ENCODE results near the gene GABRR2.

The GABRR2 gene

DNA sequence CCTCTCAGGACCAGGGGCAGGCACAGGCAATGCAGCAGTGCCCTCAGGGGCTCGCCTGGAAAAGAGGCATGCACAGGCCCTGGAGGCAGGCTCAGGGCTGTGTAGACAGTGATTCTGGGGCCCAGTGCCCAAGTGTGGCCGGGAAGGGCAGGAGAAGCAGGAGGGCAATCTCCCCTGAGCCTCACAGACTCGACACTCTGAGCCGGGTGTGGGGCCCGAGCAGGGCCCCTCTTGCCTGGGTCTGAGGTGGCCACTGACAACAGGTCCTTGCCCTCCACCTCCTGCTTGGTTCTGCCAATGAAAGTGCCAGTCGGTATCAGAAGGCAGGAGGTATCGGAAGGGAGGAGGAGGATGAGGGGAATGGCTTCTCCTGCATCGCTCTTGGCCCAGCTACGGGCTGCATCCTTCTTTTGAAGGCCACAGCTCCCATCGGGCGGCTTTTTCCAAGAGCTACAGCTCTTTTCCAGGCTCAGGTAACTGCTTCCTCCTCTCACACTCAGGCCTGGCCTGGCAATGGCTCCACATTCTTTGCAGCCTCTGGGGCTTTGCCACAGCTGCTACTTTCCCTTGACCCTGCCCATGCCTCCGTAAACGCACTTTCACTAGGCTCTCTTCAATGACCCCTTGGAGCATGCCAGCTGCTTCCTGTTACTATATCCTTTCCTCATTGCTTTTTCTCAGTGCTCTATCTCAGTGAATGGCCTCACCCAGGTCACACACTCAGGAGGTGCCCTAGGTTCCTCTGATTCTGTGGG, 24.5 kb downstream of the GABRR2 start:
- no peak for DNase-seq

DNA sequence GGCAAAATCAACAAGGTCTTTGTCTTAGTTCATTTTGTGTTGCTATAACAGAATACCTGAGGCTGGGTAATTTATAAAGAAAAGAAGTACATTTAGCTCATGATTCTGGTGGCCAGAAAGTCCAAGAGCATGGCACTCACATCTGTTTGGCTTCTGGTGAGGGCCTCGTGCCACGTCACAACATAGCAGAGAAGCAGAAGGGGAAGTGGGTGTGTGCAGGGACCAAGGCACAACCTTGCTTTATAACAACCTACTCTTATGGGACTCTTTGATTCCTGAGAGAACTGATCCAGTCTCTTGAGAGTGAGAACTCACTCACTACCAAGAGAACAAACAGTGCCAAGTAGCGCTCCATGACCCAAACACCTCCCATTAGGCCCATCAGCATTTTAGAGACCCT, 25.4 kb downstream of the GABRR2 start:
- no peak for DNase-seq

DNA sequence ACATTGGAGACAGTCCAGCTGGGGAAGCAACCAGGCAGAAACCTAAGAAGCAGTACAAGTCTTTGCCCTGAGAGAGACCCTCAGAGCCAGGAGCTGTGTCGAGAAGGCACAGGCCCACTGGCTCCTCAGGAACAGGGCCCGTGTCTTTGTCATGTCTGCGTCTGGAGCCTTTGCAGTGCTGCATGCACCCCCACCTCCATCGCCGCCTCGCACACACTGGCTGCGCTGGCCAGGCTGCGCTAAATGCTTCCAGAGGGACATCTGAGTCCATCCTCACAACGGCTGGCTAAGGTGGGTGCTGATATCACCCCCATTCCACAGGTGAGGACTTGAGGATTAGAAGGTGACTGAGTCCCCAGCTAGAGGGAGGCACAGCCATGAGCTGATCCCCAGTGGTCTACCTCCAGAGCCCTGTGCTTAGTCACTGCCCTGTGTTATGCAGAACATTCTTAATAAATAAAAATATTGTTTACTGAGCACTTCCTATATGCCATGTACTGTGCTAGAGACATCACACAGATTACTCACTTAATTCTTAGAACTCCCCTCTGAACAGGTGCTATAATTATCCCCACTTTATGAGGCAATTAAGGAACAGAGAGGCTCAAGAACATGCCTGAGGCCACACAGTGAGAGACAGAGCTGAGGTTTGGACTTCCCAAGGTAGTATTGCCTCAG, 27.6 kb downstream of the GABRR2 start:
- DNase-seq: no peak

DNA sequence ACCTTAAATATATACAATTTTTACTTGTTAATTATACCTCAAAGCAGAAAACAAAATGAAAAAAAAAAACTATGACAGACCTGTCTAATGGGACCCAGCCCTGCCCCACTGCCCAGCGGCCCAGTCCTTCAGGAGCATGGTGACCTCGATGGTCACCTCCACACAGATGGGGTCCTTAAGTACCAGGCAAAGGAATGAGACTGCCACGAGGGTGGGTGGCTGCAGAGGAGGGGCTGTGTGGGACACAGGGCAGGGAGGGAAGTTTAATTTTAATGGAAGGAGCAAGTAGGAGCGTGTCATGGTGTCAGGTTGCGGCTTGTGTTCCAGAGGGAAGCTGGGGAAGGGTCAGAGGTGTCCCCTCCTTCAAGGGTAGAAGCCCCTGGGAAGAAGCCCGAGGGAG, 28.6 kb downstream of the GABRR2 start:
- DNase-seq: no peak

DNA sequence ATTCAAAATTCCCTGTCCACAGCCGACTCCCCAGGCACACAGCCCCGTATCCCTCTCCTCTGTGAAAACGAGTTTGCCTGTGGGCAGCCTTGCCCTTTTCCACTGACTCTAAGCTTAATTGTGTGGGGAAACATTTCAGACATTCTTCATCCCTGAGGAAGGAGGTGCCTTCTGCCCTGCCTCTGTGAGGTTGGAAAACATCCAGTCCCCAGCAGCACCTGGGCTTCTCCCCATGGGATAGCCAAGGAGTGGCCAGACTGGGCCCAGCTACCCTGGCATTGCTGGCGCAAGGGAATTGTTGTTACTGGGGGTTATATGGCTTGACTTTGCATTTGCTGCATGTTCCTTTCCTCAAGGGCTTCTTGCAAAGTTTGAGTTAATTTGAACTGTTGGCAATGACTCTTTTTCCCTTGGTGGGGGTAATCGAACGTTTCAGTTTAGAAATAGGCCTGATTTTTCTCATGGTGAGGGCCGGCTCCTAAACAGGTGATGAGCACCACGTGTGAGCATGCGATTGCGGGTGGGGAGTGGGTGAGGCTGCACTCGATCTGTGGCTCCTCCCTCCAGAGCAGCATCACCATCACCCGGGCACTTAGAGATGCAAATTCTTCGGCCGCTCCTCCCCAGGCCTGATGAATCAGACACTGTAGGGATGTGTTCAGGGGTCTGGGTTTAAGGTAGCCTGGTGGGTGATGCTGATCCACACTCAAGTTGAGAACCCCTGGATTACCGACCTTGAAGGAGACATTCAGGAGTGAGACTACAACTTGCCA, 29.9 kb downstream of the GABRR2 start:
- DNase-seq: no peak

DNA sequence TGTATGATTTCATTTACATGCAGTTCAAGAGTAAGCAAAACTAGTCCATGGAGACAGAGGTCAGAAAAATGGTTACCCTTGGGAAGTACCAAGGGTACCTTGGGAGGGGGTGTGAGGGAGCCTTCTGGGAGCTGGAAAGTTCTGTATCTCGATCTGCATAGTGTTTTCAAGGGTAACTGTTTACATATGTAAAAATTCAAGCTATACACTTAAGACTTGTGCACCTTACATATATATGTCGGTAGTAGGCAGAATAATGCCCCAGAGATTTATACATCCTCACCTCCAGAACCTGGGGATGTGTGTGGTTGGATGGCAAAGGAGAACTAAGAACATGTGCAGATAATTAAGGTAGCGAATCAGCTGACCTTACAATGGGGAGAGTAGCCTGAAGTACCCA, 31.0 kb downstream of the GABRR2 start:
- no peak for DNase-seq

DNA sequence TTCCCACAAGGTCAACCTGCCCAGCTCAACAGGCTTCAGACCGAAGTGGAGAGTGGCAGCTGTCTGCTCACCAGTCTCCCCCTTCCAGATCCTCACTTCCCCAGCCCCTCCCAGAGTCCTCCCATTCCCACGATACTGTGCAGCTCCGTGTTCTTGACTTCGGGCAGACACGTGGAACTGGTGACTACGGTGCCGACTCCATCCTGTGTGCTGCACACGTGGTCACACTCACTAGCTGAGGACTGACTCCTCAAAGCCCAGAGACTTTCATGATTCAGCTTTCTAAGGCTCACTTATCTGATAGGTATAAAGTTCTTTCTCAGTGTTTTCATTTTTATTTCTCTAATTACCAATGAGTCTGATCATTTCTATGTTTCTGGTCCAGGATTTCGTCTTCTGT, 32.4 kb downstream of the GABRR2 start:
- no peak for DNase-seq

DNA sequence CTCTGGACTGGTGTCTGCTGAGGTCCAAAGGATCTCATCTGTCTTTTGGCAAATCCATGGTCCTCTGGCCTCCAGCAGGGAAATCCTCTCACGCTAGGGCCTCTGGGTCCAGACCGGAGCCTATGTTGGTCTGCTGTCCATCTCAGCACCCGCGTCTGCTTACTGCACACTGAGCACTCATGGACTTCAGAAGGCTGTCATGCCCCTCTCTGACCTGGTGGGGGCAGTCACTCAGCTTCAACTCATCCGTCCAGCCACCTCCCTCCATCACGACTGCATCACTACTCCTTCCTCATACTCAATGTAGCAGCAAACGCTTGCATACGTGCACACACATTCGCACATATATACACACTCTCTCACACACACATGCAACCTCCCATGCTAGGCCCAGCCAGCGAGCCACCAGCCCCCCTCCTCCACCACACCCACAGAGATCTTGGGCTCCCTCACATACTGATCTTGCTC, 33.3 kb downstream of the GABRR2 start:
- peak; percentile 74 for DNase-seq

DNA sequence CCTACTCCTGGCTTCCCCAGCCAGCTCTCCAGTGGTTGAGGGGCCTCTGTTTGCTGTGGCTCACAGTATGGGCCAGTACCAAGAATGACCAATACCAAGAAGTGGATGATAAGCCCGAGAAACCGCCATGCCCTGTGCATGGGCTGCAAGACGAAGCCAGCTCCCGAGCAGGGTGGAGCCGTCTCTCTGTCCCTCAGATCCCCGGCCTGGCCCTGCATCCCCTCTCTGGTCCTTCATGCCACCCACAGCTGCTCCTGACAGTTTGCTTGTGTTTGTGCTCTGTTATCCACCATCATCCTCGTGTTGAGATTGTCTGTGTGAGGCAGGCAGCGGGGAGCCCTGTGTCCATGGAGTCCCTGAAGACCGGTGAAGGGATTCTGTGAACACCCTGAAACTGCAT, 36.1 kb downstream of the GABRR2 start:
- no peak for DNase-seq

DNA sequence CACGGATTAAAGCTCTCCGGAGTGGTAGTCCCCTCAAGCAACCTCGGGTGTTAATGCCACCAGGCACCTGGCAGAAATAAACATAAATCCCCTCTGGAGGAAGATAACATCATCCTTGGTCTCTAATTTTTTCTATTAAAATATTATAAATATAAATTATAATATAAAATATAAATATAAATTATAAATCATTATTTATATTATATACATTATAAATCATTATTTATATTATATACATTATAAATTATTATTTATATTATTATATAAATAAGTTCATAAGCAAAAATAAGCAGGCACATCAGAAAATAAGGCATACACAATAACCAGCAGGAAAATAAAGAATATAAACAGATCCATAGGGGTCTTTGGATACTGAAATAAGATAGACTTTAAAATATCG, 39.2 kb downstream of the GABRR2 start:
- DNase-seq: no peak

DNA sequence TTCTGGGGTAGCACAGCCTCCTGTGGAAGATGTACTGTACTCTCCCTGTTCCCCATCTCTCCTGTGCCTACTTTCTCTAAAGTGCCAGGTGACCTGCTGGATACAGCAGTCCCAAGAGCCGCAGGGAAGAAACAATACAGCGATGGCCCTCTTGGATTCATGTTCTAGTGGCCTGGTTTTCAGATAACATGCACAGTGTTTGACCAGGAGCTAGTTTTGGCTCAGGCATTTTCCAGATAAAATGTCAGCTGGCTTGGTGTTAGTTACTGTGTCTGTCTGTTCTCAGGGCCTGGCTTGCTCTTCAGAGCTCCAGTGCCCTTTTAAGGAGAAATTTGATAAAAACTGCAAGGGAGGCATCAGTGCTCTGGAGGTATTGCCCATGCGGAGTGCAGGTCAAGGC, 41.3 kb downstream of the GABRR2 start:
- no peak for DNase-seq

DNA sequence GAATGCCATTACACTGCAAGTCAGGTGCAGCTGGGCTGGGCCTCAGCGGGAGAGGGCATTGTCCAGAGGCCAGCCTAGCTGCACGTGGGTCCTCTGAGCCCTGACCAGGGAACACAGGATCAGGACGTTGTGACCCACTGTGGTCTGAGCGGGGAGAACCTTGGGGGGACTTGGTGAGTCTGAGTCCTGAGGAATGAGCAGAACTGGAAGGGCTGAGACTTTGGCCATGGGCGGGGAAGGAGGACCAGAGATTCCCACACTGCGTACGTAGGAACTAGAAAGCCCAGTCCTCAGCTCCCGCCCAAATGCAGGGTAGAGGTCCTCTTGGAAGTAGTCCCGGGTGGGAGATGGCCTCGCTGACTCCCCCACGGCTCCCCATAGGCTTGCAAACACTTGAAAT, 42.5 kb downstream of the GABRR2 start:
- no peak for DNase-seq

DNA sequence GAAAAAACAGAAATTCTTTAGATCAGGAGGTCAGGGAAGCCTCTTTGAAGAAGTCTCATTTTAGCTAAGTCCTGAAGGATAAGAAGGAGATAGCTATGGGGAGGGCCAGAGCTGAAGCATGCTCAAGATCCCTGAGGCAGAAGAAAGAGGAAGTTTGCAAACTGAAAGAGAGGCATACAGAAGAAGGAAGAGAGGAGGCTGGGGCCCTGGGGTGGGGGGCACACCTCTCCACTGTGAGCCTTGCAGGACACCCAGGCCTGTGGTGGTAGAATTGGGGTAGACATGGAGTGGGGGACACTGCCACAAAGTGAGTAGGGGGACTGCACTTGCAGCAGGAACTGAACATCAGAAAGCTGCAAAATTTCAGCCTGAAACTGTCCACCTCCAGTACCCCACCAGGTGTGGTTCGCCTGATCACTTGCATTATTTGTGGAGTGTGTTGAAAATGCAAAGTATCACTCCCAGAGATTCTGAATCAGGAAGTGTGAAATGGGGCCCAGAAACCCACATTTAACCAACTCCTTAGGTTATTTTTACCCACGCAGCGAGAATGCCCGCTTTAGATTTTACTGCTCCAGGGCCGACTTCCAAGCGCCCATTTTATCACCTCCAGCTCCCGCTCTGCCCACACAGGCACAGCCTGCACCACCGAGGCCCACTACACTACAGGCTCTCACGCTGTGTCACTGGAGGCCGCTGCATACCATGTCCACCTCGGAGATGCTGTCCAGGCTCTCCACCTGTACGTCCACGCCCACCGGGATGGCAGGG, 44.0 kb downstream of the GABRR2 start:
- DNase-seq: no peak

DNA sequence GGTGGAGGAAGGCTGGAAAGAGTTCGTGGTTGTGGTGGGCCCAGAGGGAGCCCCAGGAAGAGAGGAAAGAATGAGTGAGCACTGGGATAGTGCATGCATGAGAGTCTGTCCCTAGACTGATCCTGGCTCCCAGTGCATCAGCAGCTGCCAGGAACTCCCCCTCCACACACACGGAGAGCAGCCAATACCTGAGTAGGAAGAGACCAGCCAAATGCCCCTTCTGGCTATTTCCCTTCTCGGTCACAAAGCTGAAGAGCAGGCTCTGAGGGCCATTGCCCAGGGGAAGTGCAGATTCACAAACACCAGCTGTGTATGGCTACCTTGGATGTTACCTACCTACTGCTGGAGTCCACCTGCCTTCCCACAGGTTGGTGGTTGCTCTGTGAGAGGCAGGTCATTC, 45.1 kb downstream of the GABRR2 start:
- no peak for DNase-seq

DNA sequence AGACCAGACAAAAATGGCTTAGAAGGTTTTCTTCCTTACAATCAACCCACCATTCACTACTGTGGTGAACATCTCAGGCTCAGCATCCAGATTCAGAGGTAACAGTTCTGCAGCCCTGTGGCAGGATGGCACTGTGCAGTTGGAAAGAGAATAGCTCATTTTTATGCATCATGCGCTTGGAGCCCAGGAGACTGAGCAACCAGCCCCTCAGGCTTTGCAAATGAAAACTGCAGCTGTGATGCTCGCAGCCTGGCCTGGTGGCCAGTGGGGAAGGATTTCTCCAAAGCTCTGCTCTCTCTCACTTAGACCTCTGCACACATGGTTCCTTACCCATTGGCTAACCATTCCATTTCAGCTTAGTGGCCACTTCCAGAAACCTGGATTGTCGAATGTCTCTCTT, 45.8 kb downstream of the GABRR2 start:
- DNase-seq: no peak

DNA sequence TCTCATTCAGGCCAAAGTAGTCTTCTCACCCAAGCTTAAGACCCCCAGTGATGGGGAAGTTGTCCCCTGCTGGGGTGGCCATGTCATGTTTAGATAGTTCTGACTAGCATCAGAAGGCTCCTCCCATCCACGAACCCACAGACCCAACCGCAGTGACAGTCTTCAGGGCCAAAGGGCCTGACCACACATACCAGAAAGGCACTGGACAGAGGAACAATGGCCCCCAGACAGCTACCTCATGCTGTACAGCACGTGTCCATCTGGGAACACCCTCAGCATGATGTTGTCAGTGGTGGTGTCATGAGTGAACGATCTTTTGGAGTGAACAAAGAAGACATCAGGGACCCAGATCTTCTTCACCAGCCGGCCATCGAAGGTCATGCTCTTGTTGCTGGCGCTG, 46.3 kb downstream of the GABRR2 start:
- no peak for DNase-seq

DNA sequence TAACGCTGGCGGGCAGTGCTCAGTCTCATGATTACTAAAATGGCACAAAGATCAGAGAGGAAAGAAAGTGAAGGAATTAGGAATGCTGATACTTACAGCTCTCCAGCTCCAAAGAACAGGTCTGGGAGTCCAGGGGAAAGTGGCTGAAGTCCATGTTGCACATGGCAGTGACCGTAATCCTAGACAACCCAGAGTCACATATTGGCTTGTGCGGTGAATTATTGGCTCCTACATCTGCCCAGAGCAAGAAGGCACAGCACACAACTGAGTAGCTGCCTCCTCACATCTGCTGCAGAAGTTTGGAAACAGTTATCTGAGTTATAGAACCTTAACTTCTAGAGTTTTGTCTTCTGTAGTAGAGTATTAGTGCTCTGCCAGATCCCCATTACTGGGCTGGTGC, 47.2 kb downstream of the GABRR2 start:
- DNase-seq: no peak

DNA sequence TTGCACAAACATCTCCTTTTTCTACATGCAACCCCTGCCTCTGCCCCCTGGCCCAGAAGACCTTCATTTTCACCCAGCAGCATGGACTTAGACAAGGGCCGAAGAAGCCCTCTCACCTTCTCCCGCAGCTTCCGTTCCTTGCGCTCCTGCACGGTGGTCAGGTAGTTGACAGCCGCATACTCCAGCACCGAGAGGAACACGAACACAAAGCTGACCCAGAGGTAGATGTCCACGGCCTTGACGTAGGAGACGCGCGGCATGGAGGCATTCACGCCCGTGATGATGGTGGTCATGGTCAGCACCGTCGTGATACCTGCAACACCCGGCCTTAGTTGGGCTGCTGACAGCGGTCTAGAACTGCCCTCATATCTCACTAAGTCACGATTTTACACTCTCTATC, 50.8 kb downstream of the GABRR2 start:
- DNase-seq: no peak

DNA sequence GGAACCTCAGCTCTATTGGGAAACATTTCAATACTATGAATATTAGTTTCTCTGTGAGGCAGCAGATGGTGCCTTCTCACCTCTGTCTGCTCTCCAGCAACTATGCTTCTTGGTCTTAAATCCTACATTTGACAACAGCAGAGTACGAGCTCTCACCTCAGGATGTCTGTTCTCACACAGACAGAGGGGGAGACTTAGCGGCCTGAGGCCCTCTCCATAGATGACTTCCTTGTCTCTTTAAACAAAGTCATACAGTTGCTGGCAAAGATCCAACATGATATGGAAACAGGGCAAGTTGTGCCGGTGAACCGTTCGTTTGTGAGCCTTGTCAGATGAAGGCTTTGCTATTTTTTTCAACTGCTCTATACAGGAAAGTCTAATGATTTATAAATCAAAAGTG, 54.3 kb downstream of the GABRR2 start:
- peak; percentile 90 for DNase-seq

DNA sequence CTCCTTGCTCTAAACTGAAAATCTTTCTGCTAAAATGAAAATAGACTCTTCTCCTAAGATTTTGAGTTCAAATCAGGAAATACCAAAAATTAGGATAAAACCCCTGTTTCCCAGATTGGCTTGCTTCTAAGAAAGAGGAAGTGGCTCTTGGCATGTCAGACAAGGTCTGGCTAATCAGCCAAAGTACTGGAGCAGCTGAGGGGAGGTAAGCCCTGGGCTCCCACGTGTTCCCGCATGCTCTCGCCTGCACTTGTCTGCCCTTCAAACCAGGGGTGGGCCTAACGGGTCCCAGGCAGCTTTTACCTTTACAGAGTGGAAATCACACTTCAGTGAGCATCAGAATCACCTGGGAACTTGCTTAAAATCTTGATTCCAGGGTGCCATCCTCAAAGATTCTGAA, 54.8 kb downstream of the GABRR2 start:
- peak; percentile 61 for DNase-seq

DNA sequence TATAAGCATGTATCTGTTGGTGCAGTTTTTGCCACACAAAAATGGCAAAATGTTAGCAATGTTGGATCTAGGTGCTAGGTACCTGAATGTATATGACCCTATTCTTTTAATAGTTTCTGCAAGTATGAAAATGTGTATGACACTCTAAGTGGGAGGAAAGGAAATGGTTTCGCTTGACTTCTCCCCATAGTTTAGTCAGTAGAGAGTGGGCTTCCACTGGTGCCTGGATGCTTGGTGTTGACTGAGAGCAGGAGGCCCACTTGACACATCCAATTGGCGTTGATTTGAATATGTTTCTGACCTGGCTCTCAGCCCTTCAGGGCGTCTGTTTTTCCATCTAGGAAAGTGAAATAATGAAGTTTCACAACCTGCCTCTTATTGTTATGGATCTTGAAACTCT, 56.2 kb downstream of the GABRR2 start:
- DNase-seq: no peak

DNA sequence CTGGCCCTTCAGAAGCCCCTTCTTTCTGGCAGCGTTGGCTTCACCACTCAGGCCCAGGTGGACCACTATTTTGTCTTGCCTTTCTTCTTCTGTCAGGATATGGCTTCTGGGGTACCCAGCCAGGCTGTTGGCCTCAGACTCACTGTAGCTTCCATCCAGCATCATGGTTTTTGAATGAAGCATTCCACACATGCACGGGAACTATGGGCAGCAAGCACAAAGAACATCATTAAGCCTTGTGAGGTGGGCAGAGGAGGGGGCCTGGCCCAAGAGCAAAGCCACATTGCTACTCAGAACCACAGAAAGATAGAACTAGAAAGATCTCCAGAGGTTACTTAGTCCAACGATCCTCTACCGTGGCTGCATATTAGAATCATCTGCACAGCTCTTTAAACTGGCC, 57.3 kb downstream of the GABRR2 start:
- DNase-seq: no peak

DNA sequence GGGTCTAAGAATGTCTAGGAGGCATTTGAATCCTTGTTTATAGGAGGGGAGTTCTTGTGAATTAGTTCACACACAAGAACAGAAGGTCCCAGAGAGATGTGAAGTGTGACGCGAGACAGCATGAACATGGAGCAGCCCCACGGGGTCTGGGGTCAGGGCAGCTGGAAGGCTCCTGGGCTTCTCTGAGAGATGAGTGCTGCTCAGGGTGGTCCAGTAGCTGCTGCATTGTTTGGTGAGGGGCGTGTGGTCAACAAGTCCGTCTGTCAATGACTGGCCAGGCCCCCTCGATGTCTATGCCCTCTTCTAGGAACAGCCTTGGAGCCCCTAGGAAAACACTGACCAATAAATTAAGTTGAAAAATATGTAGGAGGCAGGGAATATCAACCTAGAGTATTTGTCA, 57.8 kb downstream of the GABRR2 start:
- no peak for DNase-seq
